Mesendoderm (in vitro differentiated cells): ENCODE data around the gene CNOT1.

Experiments
- DNase-seq: peaks from one replicate; pipeline ENCODE4 v3.0.0; 2013
- H2AK5ac ChIP-seq: 2 replicates; pipeline ENCODE4 v1.6.1; 2013; ENCODE audit warnings: low read length, inconsistent platforms
- H2BK120ac ChIP-seq: 2 replicates; pipeline ENCODE4 v1.6.1; 2013; ENCODE audit warnings: low read depth, mild to moderate bottlenecking, low read length, moderate library complexity, mixed read lengths
- H2BK15ac ChIP-seq: replicated peaks from 2 replicates; pipeline ENCODE4 v1.6.1; 2013; ENCODE audit warnings: low read depth, mild to moderate bottlenecking, moderate library complexity
- H2BK5ac ChIP-seq: 2 replicates; pipeline ENCODE4 v1.6.1; 2013; ENCODE audit warnings: low read length, inconsistent platforms
- H3K18ac ChIP-seq: 2 replicates; pipeline ENCODE4 v1.6.1; 2013; ENCODE audit warnings: mild to moderate bottlenecking, low read length, mixed read lengths
- H3K23ac ChIP-seq: one replicate; pipeline ENCODE4 v1.6.1; 2013; ENCODE audit warnings: low read length
- H3K27ac ChIP-seq: 2 replicates; pipeline ENCODE4 v1.5.1; 2013; ENCODE audit warnings: low read depth, mild to moderate bottlenecking, inconsistent platforms, low read length, moderate library complexity
- H3K27me3 ChIP-seq: 2 replicates; pipeline ENCODE4 v1.6.1; 2013; ENCODE audit warnings: low read length, control low read depth, mild to moderate bottlenecking, inconsistent platforms; ENCODE audit not compliant: insufficient read depth, poor library complexity
- H3K36me3 ChIP-seq: 2 replicates; pipeline ENCODE4 v1.6.1; 2013; ENCODE audit warnings: low read length, inconsistent platforms; ENCODE audit not compliant: control insufficient read depth, insufficient read depth
- H3K4ac ChIP-seq: one replicate; pipeline ENCODE4 v1.6.1; 2013; ENCODE audit warnings: low read depth, mild to moderate bottlenecking, low read length, moderate library complexity
- H3K4me1 ChIP-seq: 2 replicates; pipeline ENCODE4 v1.6.1; 2013; ENCODE audit warnings: low read depth, low read length, inconsistent platforms; ENCODE audit not compliant: control insufficient read depth
- H3K4me2 ChIP-seq: 2 replicates; pipeline ENCODE4 v1.6.1; 2013; ENCODE audit warnings: low read length
- H3K4me3 ChIP-seq: 2 replicates; pipeline ENCODE4 v1.5.1; 2013; ENCODE audit warnings: mild to moderate bottlenecking, low read length
- H3K56ac ChIP-seq: one replicate; pipeline ENCODE4 v1.6.1; 2013; ENCODE audit warnings: low read length
- H3K79me1 ChIP-seq: 2 replicates; pipeline ENCODE4 v1.6.1; 2013; ENCODE audit warnings: low read length, inconsistent platforms
- H3K79me2 ChIP-seq: 2 replicates; pipeline ENCODE4 v1.6.1; 2013; ENCODE audit warnings: mild to moderate bottlenecking, low read length; ENCODE audit not compliant: control insufficient read depth, insufficient read depth
- H3K9ac ChIP-seq: 2 replicates; pipeline ENCODE4 v1.6.1; 2013; ENCODE audit warnings: low read length, inconsistent platforms
- H4K5ac ChIP-seq: one replicate; pipeline ENCODE4 v1.6.1; 2013; ENCODE audit warnings: low read length
- H4K8ac ChIP-seq: one replicate; pipeline ENCODE4 v1.6.1; 2013; ENCODE audit warnings: low read depth, mild to moderate bottlenecking, control low read depth, low read length, moderate library complexity
- WGBS: extraction: QIAGEN DNeasy Blood & Tissue Kit; methylation state at CpG from one replicate; pipeline ENCODE4 v1.1.7; 2013; ENCODE audit warnings: low lambda C conversion rate, missing lambda C conversion rate; ENCODE audit not compliant: insufficient coverage; ENCODE audit errors: extremely low coverage; 5-methylcytosine and 5-hydroxymethylcytosine counted together

The CNOT1 gene

DNA sequence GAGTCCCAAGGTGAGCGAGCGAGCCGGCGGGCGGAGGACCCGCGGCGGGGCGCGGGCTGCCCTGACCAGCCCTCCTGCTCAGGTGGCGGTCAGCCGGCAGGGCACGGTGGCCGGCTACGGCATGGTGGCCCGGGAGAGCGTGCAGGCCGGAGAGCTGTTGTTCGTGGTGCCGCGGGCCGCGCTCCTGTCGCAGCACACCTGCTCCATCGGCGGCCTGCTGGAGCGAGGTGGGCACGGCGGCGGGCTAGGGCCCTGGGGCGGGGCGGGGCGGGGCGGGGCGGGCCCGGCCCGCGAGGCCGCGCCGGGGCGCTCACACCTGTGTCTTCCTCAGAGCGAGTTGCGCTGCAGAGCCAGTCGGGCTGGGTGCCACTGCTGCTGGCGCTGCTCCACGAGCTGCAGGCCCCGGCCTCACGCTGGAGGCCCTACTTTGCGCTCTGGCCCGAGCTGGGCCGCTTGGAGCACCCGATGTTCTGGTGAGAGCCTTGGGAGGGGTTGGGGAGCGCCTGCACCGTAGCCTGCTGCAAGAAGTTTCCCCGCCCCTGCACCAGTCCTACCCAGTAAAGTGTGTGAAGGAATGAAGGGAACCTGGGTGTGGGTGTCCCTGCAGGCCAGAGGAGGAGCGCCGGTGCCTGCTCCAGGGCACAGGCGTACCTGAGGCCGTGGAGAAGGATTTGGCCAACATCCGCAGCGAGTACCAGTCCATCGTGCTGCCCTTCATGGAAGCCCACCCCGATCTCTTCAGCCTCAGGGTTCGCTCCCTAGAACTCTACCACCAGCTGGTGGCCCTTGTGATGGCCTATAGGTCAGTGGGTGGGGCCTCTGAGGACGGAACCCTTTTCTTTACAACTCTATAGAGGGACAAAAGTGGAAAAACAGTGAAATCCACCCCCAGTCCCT, 113.5 kb downstream of the CNOT1 start:
- H3K27ac ChIP-seq = no peak overlapping the region
- no peaks in the 10 kb centered on the region for H3K4me1 ChIP-seq
- peak overlapping the region; percentile 75 for H3K4me3 ChIP-seq
- H3K4me2 ChIP-seq = peak overlapping the region; percentile 89
- no peaks in the 10 kb centered on the region for H3K27me3 ChIP-seq
- no CpG with 5 or more reads among the region's 66 CpGs for WGBS
- DNase-seq = peak; percentile 66
- no peak overlapping the region for H2BK5ac ChIP-seq
- no peak overlapping the region for H2BK15ac ChIP-seq
- H3K79me1 ChIP-seq = peaks cover 10% of the 10 kb centered on the region
- H3K18ac ChIP-seq = peak overlapping the region; percentile 44
- no peak overlapping the region for H4K8ac ChIP-seq
- H3K79me2 ChIP-seq = peaks cover 6% of the 10 kb centered on the region
- peak overlapping the region; percentile 53 for H3K23ac ChIP-seq
- no peak overlapping the region for H2BK120ac ChIP-seq
- peak overlapping the region; percentile 25 for H3K4ac ChIP-seq
- no peak overlapping the region for H4K5ac ChIP-seq
- H3K56ac ChIP-seq = peak overlapping the region; percentile 92
- no peak overlapping the region for H2AK5ac ChIP-seq
- H3K36me3 ChIP-seq = peaks cover 22% of the 10 kb centered on the region
- peak overlapping the region; percentile 90 for H3K9ac ChIP-seq

DNA sequence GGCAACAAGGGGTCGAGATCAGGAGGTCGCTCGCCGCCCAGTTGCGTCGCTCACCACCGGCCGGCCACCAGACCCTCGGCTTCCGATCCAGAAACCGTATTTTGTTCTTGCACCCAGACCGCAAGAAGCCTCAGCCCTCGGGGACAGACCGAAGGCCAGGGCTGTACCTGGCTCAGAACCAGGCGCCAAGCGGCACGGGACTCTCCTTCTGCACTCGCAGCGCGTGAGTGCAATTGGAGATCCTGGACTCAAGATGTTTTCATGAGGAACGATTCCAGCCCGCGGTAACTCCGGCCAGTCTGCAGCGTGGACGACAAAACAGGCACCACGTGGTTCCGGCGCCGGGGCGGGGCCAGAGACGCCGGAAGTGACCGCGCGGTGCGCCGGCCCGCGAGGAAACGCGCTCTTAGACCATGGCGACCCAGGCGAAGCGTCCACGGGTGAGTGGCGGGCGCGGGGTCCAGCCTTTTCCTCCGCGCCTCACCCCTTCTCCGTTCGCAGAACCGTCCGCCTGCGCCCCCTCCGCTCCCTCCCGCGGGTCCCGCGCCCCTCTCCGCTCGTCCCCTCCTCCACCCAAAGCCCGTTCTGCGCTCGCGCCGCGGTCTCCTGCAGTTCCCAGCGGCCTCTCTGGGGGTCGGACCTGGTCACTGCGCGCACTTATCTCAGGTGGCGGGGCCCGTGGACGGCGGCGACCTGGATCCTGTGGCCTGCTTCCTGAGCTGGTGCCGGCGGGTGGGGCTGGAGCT, 114.3 kb downstream of the CNOT1 start, which contains the start of gene SETD6:
Gene SETD6, plus strand, starts transcription at position 393 of the 746 bp plus-strand sequence. Its CDS starts 21 bp downstream, at position 414.
- H3K27ac ChIP-seq = peak within 1 kb of the TSS; percentile 13
- peak within 1 kb of the TSS; percentile 78 for H3K4me3 ChIP-seq
- H3K23ac ChIP-seq = peak within 1 kb of the TSS; percentile 53
- peaks cover 17% of the 10 kb centered on the region for H3K36me3 ChIP-seq
- H2BK15ac ChIP-seq = no peak within 1 kb of the TSS
- peaks cover 6% of the 10 kb centered on the region for H3K79me2 ChIP-seq
- H3K4me1 ChIP-seq = no peaks in the 10 kb centered on the region
- no peak within 1 kb of the TSS for H2BK5ac ChIP-seq
- H3K18ac ChIP-seq = peak within 1 kb of the TSS; percentile 44
- H3K27me3 ChIP-seq = no peaks in the 10 kb centered on the region
- peak within 1 kb of the TSS; percentile 92 for H3K56ac ChIP-seq
- peak; percentile 92 for DNase-seq
- H2AK5ac ChIP-seq = no peak within 1 kb of the TSS
- H4K8ac ChIP-seq = no peak within 1 kb of the TSS
- peak within 1 kb of the TSS; percentile 25 for H3K4ac ChIP-seq
- H4K5ac ChIP-seq = no peak within 1 kb of the TSS
- H3K4me2 ChIP-seq = peak within 1 kb of the TSS; percentile 89
- H3K9ac ChIP-seq = peak within 1 kb of the TSS; percentile 90
- H3K79me1 ChIP-seq = peaks cover 10% of the 10 kb centered on the region
- H2BK120ac ChIP-seq = no peak within 1 kb of the TSS
- no CpG with 5 or more reads among the region's 80 CpGs for WGBS

DNA sequence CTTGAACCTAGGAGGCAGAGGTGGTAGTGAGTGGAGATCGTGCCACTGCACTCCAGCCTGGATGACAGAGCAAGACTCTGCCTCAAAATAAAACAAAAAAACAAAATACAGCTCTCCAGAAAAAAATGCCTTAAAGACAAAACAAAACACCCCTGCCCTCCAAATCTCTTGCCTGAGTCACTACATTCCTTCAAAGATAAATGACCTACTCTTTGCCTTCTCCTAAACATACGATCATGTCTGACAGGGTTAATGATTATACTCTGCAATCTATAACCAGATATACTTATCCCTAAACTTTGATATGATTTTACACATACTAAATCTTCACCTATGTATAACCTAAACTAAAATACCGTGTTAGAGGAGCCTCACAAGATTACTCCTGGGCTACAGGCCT, 115.8 kb downstream of the CNOT1 start:
- no peak overlapping the region for H4K5ac ChIP-seq
- H3K4me1 ChIP-seq = no peaks in the 10 kb centered on the region
- H3K27me3 ChIP-seq = no peaks in the 10 kb centered on the region
- no peak overlapping the region for H3K4ac ChIP-seq
- peaks cover 10% of the 10 kb centered on the region for H3K79me1 ChIP-seq
- H3K18ac ChIP-seq = no peak overlapping the region
- peaks cover 6% of the 10 kb centered on the region for H3K79me2 ChIP-seq
- no peak overlapping the region for H3K56ac ChIP-seq
- no peak overlapping the region for H2BK15ac ChIP-seq
- H2BK5ac ChIP-seq = no peak overlapping the region
- DNase-seq = no peak
- no peak overlapping the region for H3K4me3 ChIP-seq
- H3K36me3 ChIP-seq = peaks cover 12% of the 10 kb centered on the region
- H4K8ac ChIP-seq = no peak overlapping the region
- WGBS = no CpG with 5 or more reads among the region's 3 CpGs
- H2BK120ac ChIP-seq = no peak overlapping the region
- H3K9ac ChIP-seq = no peak overlapping the region
- no peak overlapping the region for H3K27ac ChIP-seq
- H2AK5ac ChIP-seq = no peak overlapping the region
- H3K23ac ChIP-seq = no peak overlapping the region
- H3K4me2 ChIP-seq = no peak overlapping the region

DNA sequence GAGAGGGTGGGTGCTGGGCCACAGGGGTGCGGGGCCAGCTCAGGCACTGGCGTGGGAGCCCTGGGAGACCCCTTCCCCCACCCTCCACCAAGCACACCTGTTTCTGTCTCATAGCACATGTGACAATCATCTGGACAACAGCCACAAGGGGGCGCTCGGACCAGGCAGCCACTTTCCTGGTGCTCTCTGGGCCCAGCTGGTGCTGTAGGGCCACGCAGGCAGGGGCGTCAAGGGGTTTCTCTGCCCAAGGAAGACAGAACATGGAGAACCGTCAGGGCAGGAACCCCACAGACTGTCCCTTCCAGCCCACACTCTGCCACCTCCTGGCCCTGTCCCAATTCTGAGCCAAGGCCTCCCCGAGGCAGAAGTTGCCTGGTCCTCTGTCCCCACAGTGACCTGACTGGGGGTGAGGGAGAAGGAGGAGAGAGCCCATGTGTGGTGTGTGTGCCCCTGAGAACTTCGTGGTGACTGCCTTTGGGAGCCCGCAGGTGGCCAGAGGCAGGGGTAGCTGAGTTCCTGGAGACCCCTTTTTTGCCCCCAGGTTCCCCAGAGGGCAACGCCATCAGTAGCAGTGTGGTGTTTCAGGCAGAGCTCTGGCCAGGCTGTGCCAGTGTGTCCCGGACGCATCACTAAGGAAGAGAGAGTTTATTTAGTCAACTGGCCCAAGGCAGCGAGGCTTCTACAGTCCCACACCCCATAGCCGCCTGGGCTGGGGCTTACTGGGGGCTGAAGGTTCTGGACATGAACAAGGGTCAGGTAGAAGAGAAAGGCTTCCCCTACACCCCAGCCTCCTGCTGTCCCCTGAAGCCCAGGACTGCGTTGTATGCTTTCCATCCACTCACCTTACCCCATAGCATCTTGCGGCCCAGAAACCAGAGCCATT, 117.5 kb downstream of the CNOT1 start:
- Histone ChIP-seq H3K4me3 (no peak overlapping the region), H3K79me2 (peaks cover 4% of the 10 kb centered on the region), H2BK5ac (no peak overlapping the region), H4K8ac (no peak overlapping the region), H3K23ac (no peak overlapping the region), H3K9ac (no peak overlapping the region), H3K27ac (no peak overlapping the region), H3K4me1 (no peaks in the 10 kb centered on the region), H3K4ac (no peak overlapping the region), H2AK5ac (no peak overlapping the region), H2BK15ac (no peak overlapping the region), H4K5ac (no peak overlapping the region), H3K4me2 (no peak overlapping the region), H3K36me3 (peaks cover 3% of the 10 kb centered on the region), H3K79me1 (peaks cover 6% of the 10 kb centered on the region), H3K27me3 (no peaks in the 10 kb centered on the region), H3K56ac (no peak overlapping the region), H3K18ac (no peak overlapping the region), H2BK120ac (no peak overlapping the region)
- WGBS = no CpG with 5 or more reads among the region's 17 CpGs
- peak; percentile 86 for DNase-seq

DNA sequence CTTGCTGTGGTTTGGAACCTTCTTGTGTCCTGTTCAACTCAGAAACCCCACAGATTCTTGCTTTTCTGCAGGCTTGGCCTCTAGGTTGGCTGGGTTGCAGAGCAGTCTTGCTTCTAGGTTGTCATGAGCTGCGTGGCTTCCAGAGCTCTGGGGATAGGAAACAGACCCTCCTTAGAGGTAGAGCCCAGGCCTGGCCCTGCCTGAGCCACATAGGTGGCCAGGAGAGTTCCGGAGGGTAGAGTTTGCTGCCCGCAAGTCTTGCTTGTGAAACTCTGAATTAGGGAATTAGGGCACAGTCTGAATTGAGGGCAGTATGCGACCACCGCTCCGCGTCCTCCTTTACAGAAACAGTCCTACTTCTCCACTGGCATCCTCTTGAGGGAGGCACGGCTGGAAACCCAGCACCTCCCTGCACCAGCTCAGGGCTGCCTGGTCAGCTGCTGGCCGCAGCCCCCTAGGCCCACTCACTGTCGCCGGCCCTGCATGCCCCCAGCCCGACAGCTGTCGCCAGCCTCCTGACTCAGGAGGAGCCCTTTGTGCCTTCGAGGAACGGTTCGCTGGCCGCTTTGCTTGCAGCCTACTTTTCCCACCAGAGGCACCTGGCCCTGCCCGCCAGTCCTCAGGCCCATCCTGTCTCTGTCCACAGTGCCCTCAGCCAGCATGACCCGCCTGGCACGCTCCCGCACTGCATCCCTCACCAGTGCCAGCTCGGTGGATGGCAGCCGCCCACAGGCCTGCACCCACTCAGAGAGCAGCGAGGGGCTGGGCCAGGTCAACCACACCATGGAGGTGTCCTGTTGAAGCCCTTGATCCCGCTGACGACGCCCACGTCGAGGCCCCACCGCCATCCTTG, 118.6 kb downstream of the CNOT1 start:
- Histone ChIP-seq H3K4ac (no peak overlapping the region), H3K4me2 (no peak overlapping the region), H4K5ac (no peak overlapping the region), H4K8ac (no peak overlapping the region), H3K23ac (no peak overlapping the region), H3K79me1 (peaks cover 2% of the 10 kb centered on the region), H3K27me3 (no peaks in the 10 kb centered on the region), H2BK120ac (no peak overlapping the region), H3K18ac (no peak overlapping the region), H2AK5ac (no peak overlapping the region), H3K4me3 (no peak overlapping the region), H3K27ac (no peak overlapping the region), H2BK5ac (no peak overlapping the region), H2BK15ac (no peak overlapping the region), H3K9ac (no peak overlapping the region), H3K79me2 (peaks cover 2% of the 10 kb centered on the region), H3K4me1 (no peaks in the 10 kb centered on the region), H3K36me3 (no peaks in the 10 kb centered on the region), H3K56ac (no peak overlapping the region)
- no peak for DNase-seq
- no CpG with 5 or more reads among the region's 30 CpGs for WGBS
